ENCODE data around the gene TMEM39A.

TMEM39A gene

DNA sequence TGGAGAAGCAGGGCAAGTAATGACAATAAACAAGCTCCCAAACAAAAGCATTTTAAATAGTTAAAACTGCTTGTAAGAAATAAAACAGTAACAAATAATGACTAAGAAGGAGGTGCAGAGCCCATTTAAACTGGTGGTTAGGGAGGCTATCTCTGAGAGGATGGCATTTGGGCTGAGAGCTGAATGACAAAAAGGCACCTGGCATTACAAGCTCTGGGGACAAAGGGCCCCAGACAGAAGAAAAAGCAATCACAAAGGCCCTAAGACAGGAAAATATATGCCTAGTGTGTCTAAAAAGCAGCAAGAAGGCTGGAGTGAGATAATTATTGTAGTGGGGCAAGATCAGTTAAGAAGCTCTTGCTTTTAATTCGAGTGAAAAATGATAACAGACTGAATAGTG is 9.6 kb downstream of the TMEM39A start:
- DNase-seq (ENCODE audit: low read depth), result no peak

DNA sequence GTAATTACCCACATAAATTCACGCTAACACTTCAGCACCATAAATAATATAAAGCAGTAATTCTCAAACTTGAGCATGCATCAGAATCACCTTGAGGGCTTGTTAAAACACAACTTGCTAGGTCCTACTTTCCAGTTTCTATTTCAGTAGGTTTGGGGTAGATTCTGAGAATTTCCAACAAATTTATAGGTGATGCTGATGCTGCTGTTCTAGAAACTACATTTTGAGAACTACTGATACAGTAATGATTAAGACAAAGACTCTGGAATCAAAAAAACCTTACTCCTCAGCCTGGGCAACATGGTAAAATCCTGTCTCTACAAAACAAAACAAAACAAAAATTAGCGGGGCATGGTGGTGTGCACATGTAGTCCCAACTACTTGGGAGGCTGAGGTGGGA is 18.8 kb downstream of the TMEM39A start:
- DNase-seq (ENCODE audit: low read depth), result no peak

DNA sequence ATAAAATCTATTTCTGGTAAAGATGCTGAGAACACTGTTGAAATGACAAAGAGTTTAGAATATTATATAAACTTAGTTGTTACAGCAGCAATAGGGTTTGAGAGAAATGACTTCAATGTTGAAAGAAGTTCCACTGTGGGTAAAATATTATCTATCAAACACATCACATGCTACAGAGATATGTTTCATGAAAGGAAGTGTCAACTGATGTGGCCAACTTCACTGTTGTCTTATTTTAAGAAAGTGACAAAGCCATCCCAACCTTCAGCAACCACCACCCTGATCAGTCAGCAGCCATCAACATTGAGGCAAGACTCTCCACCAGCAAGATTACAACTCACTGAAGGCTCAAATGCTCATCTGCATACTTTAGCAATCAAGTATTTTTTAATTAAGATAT is 20.2 kb downstream of the TMEM39A start:
- no peak for DNase-seq (ENCODE audit: low read depth)

DNA sequence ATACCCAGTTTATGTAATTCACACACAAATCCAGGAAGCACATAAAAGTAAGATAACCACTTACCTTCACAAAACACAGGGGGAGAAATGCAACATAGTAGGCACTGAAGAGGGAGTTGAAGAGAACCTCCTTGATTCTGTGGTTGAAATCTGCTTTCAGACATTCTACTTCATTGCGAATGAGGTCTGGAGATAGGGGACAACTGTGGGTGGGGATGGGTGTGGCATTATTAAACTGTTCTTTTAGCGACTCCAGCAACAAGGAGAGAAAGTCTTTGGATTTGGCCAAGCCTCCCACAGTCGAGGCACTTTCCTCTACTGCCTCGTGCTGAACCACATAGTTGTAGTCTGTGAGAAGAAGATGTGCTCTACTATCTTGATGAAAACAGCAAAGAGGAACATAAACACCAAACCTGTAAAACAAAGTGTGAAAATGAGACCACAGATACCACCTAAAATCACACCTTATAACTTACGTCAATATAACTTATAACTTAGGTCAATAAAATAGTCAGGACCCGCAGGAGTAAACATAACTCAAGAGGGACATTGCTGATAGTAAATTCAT is 25.6 kb downstream of the TMEM39A start:
- DNase-seq (ENCODE audit: low read depth), result no peak

DNA sequence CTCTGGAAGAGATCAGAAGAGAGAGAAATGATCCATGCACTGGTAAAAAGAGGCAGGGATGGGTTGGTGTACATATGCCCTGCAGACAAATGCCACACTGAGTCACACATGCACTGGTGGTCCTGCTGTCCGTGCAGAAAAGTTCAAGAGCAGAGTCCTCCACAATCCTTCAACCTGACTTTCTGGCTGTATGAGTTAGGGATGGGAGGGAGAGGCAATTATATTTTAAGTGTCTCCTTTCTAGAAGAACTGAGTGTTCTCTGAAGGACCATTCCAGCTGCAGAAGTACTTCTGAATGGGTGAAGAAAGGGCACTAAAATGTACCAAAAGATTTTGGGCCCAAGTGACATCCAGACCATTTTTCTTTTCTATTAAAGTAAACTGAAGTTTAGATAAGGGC is 26.4 kb downstream of the TMEM39A start:
- no peak for DNase-seq (ENCODE audit: low read depth)

DNA sequence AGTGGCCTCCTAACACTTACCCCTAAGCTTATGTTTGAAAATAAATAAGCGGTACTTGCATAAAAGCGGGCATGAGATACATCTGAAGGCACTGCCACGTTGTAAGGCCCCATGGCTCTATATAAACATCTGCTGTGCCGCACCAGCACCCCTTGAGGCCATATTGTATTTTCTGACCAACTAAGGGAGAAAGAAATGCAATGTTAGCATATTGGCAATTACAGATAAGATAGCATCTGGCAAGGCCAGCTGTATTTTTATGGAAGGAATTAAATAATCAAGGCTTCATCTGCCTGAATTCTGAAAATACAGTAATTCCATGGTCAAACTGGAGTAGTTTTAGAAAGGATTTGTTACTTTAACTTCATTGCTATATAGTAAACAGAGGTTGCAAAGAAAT is 28.7 kb downstream of the TMEM39A start:
- no peak for DNase-seq (ENCODE audit: low read depth)

DNA sequence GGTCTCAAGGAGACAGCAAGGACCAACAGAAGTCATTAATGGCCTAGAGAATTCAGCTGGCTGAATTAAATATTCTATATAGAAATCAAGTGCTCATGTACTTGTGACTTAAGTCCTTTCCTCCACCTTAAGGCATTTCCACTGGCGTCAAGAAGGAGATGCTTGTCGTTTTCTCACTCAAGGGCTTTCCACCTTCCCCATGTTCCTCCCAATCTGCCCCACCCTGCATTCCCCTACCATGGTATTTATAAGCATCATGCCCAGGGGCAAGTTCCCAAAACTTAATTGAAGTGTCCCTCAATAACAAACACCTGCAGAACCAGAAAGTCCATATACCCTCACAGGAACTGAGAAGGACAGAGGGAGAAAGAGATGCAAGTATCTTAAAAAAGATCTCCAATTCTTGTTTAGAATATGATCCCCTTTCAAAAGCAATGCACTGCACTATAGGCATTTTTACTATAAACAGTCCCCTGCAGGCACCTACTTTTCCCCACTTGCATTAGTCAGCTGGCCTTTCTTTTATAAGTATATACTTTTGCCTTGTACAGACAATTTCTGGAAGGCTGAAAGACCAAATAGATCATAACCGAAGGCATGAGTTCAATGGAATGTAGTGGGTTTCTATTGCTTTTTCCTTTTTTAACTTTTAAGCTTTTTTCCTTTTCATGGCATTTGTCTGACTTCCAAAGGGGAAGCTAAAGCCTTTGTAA is 29.6 kb downstream of the TMEM39A start:
- DNase-seq (ENCODE audit: low read depth), result no peak

DNA sequence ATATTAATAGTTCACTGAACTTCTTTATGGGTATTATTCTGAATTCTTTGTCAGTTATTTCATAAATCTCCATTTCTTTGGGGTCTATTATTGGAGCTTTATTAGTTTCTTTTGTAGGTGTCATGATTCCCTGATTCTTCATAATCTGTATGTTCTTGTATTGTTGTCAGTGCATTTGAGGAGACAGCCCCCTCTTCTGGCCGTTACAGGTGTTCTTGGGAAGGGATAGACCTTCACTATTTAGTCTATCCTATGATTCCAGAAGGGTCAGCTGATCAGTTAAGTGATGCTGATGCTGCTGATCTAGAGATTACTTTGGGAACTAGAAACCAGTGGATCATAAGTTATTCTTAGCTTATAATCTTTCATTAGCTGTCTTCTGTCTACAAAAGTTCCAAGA is 34.9 kb downstream of the TMEM39A start:
- DNase-seq (ENCODE audit: low read depth), result no peak

DNA sequence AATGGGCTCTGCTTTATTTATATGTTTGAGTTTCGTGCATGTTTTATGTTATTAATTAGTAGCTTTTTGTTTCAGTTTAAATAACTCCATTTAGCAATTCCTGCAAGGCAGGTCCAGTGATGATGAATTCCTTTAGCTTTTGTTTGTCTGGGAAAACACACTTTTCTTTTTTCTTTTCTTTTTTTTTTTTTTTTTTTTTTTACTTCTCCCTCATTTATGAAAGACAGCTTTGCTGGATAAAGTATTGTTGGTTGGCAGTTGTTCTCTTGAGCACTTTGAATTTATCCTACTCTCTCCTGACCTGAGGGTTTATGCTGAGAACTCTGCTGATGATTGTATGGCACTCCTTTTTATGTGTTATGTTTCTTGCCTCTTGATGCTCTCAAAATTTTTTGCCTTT is 35.7 kb downstream of the TMEM39A start:
- no peak for DNase-seq (ENCODE audit: low read depth)

DNA sequence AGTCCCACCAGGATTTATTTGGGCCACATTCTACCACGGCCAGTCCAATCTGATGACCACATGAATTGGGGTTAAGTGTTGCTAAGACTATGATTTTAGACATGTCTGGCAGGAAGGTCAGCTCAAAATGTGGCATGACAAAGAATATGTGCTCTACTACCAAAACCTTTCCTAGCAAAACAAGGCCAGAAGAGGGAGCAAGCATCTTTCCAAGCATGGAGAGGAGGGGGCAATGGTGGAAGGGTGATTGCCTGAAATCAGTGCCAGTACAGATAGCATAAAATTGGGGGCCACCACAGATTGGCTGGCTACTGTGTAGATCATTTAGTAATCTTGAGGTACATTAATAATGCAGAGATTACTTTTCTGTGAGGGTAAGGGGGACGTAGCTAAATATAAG is 43.2 kb downstream of the TMEM39A start:
- DNase-seq (ENCODE audit: low read depth), result no peak

DNA sequence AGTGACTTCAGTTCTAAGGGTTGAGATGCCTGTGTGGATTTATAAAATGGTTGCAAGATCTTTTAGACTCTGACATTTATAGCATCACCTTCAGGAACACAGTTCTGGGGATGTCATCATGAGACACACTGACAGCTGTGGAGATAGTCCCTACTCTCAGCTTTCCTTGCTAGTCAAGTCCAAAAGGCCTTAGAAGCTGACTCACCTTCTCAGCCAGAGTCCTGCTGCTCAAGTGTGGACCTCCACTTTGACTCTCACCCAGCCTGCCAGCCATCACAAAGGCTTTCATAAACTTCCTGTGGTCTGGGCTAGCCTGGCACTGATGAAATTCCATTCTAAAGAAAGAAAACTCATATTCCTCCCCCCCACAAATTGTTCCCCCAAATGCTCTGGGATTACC is 44.8 kb downstream of the TMEM39A start:
- DNase-seq (ENCODE audit: low read depth), result no peak

DNA sequence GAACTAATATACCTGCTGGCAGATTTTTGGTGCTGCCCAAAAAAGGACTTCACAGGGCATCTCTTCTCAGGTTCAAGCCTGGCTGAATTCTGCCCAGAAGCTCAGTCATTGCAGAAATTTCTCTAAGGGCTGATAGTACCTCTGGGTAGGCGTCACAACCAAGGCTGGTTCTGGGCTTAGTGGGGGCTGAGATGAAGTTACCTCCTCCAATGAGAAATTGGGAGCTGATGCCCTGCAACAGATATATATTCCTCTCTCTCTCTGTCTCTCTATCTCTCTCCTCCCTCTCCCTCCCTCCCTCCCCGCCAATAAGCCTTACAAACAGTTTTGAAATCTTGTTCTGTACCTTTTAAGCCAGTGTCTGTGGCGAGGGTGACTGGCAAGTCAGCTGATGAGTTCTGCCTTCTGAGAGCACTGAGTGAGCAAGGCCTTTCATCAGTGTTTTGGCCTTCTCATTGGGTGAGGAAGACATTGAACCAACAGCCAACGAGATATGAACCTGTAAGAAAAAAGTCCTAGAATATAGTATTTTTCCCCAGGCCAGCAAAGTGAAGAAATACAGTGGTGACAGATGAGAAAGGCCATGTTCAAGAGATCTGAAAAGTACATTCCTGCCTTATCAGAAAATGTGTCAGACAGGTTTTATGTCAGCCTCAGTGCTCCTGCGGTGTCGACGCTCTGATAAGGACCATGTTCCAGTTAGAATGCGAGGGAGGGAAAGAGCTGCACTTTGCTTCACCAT is 45.5 kb downstream of the TMEM39A start:
- no peak for DNase-seq (ENCODE audit: low read depth)

DNA sequence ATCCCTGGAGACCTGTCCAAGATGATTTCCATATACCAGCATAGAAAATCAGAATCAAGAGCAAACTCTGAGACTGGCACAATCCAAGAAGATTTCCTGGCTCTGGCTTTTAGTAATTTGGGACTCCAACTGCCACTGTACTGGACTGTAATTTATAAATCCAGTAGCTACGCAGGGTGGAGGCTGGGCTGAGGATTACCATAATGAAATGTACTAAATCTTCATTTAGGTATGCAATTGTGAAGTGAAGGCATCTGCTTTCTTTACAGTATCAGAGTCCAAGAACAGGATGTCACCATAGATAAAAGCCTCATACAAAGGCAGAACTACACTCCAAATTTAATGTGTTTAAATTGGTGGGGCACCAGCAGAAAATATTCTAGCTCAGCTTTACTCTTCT is 46.5 kb downstream of the TMEM39A start:
- no peak for DNase-seq (ENCODE audit: low read depth)

DNA sequence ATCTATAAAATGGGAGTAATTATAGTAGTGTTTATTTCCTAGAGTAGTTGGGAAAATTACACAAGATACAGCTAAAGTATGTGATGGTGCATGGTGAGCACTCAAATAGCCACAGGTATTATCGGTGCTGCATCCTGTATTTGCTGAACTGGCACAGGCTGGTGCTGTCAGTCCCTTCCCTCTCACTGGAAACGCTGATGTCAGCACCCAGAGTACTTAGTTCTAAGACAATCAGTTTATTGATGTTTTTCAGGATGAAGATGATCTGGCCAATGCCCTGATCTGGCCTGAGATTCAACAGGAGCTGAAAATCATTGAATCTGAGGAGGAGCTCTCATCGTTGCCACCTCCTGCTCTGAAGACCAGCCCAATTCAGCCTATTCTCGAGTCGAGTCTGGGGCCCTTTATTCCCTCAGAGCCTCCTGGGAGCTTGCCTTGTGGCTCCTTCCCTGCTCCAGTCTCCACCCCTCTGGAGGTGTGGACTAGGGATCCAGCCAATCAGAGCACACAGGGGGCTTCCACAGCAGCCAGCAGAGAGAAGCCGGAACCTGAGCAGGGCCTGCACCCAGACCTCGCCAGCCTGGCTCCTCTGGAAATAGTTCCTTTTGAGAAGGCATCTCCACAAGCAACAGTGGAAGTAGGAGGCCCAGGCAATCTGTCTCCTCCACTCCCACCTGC is 49.7 kb downstream of the TMEM39A start:
- no peak for DNase-seq (ENCODE audit: low read depth)

DNA sequence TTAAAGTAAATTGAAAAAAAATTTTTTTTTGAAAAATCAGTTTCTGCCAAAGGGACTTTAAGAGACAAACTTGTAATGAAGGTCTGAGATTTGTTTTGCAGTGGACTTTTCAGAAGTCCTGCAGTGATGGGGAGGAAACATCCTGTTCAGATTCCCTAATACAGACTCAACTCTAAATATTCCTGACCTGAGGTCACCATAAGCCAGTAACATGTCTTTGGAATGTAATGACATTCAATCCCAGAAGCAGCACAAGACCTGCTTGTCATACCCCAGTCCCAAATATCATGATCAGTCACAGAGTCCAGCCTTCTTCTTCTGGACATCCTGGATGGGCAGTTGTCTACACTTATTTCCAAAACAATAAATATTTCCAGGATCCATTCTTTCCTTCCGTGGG is 53.6 kb downstream of the TMEM39A start:
- DNase-seq (ENCODE audit: low read depth), result no peak

DNA sequence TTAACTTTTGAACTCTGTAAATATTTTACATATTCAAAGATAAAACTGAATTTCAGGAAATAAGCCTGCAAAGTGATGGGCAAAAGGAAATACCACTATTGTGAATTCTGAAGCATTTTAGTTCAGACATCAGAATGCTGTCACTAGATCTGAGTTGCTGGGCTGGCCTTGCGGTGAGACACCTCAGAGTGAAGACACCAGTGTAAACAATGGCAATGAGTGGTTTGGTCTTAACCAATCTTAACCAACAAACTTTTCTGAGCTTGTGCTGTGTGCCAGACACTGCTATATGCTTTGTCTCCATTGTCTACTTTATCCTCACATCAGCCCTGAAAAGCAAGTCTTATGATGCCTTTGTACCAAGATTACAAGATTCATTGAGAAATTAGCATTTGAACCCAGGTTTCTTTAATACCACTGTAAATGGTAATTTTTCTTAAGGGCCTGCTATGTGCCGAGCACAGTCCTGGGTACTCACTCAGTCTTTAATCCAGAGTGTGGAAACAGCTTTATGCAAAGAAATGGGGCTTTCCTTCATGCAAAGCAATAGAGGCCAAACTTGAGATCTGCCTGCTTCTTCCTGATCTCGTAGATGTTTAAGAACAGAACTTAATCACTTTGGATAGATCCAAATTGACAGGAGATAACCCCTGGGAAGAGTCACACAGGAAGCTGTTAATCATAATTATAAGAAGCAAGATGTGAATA is 55.0 kb downstream of the TMEM39A start:
- no peak for DNase-seq (ENCODE audit: low read depth)

DNA sequence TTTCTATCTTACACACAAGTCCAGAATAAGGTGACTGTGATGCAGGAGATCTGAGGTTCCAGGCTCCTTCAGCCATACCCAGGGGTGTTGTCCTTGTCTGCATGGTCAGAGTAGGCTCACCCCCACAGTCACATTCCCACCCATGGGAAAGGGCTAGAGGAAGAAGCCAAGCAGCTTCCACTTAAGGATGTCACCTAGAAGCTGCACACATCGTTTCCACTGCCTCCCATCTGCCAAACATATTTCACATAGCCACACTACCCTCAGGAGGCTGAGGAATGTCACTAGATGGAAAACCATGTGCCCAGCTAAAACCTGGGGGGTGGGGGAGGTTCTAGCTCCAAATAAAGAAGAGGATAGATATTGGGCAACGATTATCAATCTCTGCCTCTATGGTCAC is 58.1 kb downstream of the TMEM39A start:
- DNase-seq (ENCODE audit: low read depth), result no peak

DNA sequence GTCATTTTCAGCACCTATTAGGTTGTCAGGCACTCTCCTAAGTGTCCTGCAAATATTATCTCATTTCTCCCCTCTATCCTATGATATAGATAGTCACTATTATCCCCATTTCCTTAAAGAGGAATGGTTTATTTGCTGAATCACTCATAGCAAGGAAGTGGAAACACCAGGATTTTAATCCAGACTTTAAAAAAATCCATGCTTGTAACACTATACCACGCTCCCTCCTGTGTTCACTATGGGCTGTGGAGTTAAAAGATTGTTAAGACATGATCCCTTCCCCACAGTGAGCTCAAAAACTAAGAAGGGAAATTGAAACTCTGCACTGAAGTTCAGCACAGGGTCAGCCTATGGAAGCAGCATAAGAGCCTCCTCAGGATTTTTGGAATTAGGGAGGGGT is 60.2 kb downstream of the TMEM39A start:
- DNase-seq (ENCODE audit: low read depth), result no peak

DNA sequence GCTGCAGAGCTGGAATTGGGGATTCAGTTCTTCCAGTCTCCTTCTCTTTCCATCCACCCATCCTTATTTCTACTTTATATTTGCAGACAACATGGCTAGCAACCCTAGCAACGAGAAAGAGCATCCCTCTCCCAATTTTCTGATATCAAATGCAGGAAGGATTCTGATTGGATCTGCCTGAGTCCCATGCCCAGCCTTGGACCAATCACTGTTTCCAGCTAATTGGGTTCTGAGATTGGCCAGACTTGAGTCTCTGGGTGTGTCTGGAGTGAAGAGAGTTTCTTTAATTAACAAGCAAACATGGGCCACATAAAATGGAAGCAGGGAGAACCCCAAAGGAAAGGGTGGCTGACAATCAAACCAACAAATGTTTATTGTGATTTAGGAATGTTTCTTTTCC is 60.6 kb downstream of the TMEM39A start:
- no peak for DNase-seq (ENCODE audit: low read depth)

DNA sequence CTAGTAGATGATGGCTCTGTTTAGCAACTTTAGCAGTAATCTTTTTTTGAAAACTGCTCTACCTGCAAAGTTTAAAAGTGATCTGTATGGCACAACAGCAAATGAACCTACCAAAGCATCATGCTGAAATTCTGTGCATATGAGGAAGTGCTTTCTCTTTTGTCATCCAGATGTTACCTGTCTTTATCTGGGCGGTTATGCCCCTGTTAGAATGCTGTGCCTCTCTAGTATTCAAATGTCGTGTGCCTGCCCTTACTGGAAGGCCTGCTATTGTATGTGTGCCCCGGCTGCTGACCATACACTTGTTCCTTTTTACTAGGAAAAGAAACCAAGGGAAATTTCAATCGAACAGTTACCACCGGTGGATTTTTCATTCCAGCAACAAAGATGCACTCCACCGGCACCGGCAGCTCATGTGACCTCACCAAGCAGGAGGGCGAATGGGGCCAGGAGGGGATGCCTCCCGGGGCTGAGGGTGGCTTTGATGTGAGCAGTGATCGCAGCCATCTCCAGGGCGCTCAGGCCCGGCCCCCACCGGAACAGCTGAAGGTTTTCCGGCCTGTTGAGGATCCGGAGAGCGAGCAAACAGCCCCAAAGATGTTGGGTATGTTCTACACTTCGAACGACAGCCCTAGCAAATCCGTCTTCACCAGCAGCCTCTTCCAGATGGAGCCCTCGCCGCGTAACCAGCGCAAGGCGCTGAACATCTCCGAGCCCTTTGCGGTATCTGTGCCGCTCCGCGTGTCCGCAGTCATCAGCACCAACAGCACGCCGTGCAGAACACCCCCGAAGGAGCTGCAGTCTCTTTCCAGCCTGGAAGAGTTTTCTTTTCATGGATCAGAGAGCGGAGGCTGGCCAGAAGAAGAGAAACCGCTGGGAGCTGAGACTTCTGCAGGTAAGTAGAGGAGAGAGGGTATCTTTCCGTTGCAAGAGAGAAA is 61.6 kb downstream of the TMEM39A start:
- DNase-seq (ENCODE audit: low read depth), result no peak

DNA sequence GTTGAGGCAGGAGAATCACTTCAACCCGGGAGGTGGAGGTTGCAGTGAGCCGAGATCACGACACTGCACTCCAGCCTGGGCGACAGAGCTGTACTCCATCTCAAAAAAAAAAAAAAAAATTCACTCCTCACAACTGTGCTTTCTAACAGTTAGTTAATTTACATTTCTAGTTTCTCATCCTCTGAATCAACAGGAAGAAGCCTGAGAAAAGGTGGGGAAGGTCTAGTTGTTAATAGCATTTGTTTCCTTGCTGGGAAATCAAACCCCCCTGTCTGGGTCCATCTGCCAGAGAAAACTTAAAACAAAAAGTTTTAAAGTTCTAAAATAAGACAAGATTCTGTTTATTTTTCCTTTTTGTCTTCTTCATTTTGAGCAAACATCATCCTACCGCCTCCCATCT is 62.3 kb downstream of the TMEM39A start:
- no peak for DNase-seq (ENCODE audit: low read depth)

All from stimulated activated CD8-positive, alpha-beta memory T cell treated with anti-CD3 and anti-CD28 coated beads, Interleukin-12 subunit alpha, Interleukin-12 subunit beta, amount 100 ng/mL, for 4 hours (primary cell).